ENCODE data around the gene MRGPRX2. TPM values are rescaled to one million over a fixed set of nuclear protein-coding genes. Genes with fewer than 3 reads are reported as not detected.

The MRGPRX2 gene
- total RNA-seq, 1 donor from 2014 or later: not detected

- no peak for DNase-seq (ENCODE audit: low read depth)
- H3K4me3 ChIP-seq (ENCODE audit: low read depth, low read length): no peak overlapping the region
- no peak for TF ChIP-seq CTCF (conservative IDR thresholded peaks at IDR 0.05; ENCODE audit: low read depth, low read length)
These were observed 38.6 kb upstream of the MRGPRX2 start for GRCh38 chr11:19099093-19099492.

DNA sequence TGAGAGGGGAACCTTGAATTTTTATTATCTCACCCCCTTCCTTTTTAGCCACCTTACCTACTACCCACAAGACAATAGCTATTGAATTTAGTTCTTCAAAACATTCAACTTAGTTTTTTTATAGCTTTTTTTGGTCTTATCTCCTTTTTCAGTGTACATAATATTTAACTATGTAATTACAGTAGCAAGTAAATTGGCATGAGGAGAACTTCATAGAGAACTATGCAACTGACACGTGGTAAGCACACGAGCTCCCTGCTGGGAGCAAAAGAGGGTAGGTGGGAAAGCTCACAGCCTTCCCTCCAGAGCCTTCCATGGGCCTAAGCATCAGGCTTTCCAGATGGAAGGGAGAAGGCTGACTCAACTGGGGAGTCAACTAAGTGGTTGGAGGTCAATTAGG lies 34.3 kb upstream of the MRGPRX2 start:
- no peak for TF ChIP-seq CTCF (conservative IDR thresholded peaks at IDR 0.05; ENCODE audit: low read depth, low read length)
- no peak for DNase-seq (ENCODE audit: low read depth)
- no peak overlapping the region for H3K4me3 ChIP-seq (ENCODE audit: low read depth, low read length)

GRCh38 chr11:19093976-19094375 lies 33.5 kb upstream of the MRGPRX2 start:
- DNase-seq (ENCODE audit: low read depth): no peak
- no peak for TF ChIP-seq CTCF (conservative IDR thresholded peaks at IDR 0.05; ENCODE audit: low read depth, low read length)

GRCh38 chr11:19092850-19093249 lies 32.3 kb upstream of the MRGPRX2 start:
- no peak overlapping the region for H3K4me3 ChIP-seq (ENCODE audit: low read depth, low read length)

More at GRCh38 chr11:19093976-19094375, 33.5 kb upstream of the MRGPRX2 start:
- H3K4me3 ChIP-seq (ENCODE audit: low read depth, low read length): no peak overlapping the region

DNA sequence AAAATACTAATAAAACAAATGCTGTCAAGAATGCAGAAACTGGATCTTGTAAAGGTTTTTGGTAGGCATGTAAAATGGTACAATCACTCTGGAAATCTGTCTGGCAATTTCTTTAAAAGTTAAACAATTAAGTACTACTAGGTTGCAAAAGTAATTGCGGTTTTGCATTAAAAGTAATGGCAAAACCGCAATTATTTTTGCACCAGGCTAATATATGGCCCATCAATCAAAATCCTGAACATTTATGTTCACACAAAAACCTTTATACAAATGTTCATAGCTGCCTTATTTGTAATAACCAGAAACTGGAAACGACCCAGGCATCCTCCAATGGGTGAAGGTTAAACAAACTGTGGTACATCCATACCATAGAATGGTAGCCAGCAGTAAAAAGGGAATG lies 31.8 kb upstream of the MRGPRX2 start:
- no peak for TF ChIP-seq CTCF (conservative IDR thresholded peaks at IDR 0.05; ENCODE audit: low read depth, low read length)
- no peak overlapping the region for H3K4me3 ChIP-seq (ENCODE audit: low read depth, low read length)
- no peak for DNase-seq (ENCODE audit: low read depth)

More at GRCh38 chr11:19092850-19093249, 32.3 kb upstream of the MRGPRX2 start:
- DNase-seq (ENCODE audit: low read depth): no peak
- TF ChIP-seq CTCF (conservative IDR thresholded peaks at IDR 0.05; ENCODE audit: low read depth, low read length): no peak

- no peak for TF ChIP-seq CTCF (conservative IDR thresholded peaks at IDR 0.05; ENCODE audit: low read depth, low read length)
- no peak for DNase-seq (ENCODE audit: low read depth)
These were observed 30.8 kb upstream of the MRGPRX2 start for GRCh38 chr11:19091366-19091765.

GRCh38 chr11:19089421-19089820 lies 28.9 kb upstream of the MRGPRX2 start:
- no peak for TF ChIP-seq CTCF (conservative IDR thresholded peaks at IDR 0.05; ENCODE audit: low read depth, low read length)
- DNase-seq (ENCODE audit: low read depth): no peak
- no peak overlapping the region for H3K4me3 ChIP-seq (ENCODE audit: low read depth, low read length)

More at GRCh38 chr11:19091366-19091765, 30.8 kb upstream of the MRGPRX2 start:
- no peak overlapping the region for H3K4me3 ChIP-seq (ENCODE audit: low read depth, low read length)
